22Rv1 (cell line): ENCODE data around the gene TNFAIP8L2.

Experiments
- H3K27ac ChIP-seq: fragments of 450-650 bp; 2 replicates; pipeline ENCODE4 v1.5.1; 2017
- ZFX ChIP-seq: fragments of 450-650 bp; IDR thresholded peaks from 2 replicates; pipeline ENCODE4 v1.6.1; 2017; ENCODE audit warnings: antibody characterized with exemption, borderline replicate concordance
- TF ChIP-seq, protein P1 (sequence below): fragments of 450-650 bp; IDR thresholded peaks from 2 replicates; pipeline ENCODE4 v1.5.1; 2017; ENCODE audit warnings: mild to moderate bottlenecking

TNFAIP8L2 gene

DNA sequence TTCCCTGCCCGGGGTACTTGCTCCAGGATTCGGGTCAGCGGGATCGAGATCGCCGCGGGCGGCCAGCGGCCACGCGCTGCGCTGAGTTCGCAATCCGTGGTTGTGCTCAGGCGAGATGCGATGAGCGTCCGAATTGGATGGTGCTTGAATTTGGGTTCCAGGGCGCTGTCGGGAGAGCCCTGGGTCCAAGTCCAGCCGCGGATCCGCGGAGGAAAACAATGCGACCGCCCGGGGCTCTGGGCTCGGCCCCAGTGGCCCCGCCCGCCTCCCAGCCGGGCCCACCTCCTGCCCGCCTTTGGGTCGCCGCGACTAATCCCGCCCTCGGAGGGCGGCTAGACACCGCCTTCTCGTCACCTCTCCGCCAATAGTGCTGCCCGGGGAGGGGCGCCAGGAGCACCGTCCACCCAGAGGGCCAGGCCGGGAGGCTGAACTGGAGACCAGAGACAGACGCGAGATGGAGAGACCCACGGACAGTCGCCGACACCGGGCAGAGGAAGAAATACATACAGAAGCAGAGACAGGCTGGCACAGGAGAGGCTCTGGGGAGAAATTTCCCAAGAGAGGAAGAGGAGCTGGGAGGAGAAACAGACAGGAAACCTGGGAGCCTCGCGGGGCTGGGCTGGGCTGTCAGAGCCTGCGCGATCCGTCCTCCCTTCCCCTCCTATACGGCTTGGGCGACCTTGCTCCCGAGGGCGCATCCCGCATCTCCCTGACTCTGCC lies 9.9 kb upstream of the TNFAIP8L2 start, which contains the start of gene SEMA6C:
SEMA6C (minus strand) TSS at position 220 of the 720 bp plus-strand sequence. CDS start 4,010 bp downstream, outside the sequence.
- no peak within 1 kb of the TSS for H3K27ac ChIP-seq
- no peak for TF ChIP-seq ZFX
- TF ChIP-seq, protein P1, sequence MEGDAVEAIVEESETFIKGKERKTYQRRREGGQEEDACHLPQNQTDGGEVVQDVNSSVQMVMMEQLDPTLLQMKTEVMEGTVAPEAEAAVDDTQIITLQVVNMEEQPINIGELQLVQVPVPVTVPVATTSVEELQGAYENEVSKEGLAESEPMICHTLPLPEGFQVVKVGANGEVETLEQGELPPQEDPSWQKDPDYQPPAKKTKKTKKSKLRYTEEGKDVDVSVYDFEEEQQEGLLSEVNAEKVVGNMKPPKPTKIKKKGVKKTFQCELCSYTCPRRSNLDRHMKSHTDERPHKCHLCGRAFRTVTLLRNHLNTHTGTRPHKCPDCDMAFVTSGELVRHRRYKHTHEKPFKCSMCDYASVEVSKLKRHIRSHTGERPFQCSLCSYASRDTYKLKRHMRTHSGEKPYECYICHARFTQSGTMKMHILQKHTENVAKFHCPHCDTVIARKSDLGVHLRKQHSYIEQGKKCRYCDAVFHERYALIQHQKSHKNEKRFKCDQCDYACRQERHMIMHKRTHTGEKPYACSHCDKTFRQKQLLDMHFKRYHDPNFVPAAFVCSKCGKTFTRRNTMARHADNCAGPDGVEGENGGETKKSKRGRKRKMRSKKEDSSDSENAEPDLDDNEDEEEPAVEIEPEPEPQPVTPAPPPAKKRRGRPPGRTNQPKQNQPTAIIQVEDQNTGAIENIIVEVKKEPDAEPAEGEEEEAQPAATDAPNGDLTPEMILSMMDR, result no peak

DNA sequence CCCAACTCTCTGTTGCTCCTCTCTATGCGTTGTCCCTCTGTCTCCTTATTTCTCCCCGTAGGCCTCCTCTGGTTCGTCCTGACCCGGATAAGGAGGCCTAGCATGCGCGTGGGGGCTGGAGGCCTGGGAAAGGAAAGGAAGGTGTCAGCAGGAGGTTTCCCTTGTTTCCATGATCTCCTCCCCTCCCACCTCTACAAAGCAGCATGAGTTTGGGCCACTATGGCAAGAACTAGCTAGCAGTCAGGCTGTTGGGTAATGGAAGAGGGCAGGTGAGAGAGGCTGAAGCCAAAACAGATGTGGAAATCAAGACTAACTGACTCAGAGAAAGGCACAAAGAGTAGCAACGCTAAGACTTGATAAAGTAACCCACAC lies 9.3 kb upstream of the TNFAIP8L2 start:
- no peak for TF ChIP-seq ZFX
- TF ChIP-seq, protein P1, result no peak
- H3K27ac ChIP-seq, result no peak overlapping the region

DNA sequence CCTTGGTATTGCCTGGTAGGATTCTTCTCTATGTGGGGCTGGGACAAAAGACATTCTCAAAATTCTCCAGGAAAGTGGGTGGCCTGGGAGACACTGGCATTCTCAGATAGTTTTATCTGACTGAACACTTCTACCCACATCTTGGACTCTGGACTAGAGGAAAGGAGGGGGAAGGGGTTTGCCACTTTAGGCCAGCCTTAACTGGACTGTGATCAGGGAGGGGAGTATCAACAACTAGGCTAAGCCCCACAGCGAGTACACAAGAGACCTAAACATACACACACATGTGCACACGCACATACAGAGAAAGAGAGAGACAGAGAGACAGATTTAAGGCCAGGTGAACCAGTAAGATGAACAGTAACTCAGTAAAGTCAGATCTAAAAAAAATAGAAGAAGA lies 8.8 kb upstream of the TNFAIP8L2 start:
- TF ChIP-seq, protein P1, result no peak
- TF ChIP-seq ZFX, result no peak
- H3K27ac ChIP-seq, result no peak overlapping the region

DNA sequence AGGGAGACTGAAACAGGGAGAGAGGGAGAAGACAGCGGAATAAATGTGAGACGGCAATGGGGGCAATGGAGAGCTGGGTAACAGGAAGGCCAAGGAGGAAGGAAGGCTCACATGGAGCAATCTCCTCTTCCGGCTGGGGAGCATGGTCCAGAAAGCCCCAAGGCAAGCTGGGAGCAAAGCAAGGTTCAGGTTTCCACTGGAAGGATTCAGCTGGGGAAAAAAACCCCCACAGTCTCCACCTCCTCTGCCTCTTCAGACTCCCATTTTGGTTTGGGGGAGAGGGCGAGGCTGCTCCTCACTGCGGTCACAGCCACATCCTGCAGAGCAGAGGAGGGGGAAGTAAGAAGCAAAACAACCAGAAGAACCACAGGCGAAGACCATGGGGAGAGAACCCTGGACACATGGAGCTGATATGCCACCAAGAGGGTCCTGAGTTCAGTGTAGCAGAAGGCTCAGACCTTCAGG lies 650 bp downstream of the TNFAIP8L2 start:
- TF ChIP-seq ZFX, result no peak
- TF ChIP-seq, protein P1, result no peak
- no peak overlapping the region for H3K27ac ChIP-seq

DNA sequence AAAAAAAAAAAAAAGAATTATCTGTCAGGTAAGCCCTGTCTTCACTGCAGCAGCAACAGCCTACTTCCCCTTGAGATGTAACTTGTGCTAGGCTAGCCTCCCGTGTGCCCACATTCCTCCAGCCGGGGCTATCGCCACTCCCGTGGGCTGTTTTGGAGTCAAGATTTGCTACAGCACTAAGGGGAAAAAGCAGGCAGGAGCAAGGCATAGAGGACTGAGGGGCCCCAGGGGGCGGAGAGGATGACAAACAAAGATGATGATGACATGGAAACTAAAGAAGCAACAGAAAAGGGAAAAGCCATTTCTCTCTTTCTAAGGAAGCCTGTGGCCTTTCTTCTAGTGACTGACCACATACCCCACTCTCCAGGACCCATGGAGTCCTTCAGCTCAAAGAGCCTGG lies 1.9 kb downstream of the TNFAIP8L2 start:
- H3K27ac ChIP-seq, result no peak overlapping the region
- no peak for TF ChIP-seq ZFX
- TF ChIP-seq, protein P1, result no peak

DNA sequence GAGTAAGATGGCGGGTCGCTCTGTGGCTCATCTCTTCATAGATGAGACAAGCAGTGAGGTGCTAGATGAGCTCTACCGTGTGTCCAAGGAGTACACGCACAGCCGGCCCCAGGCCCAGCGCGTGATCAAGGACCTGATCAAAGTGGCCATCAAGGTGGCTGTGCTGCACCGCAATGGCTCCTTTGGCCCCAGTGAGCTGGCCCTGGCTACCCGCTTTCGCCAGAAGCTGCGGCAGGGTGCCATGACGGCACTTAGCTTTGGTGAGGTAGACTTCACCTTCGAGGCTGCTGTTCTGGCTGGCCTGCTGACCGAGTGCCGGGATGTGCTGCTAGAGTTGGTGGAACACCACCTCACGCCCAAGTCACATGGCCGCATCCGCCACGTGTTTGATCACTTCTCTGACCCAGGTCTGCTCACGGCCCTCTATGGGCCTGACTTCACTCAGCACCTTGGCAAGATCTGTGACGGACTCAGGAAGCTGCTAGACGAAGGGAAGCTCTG lies 2.4 kb downstream of the TNFAIP8L2 start:
- no peak for TF ChIP-seq ZFX
- TF ChIP-seq, protein P1, result no peak
- H3K27ac ChIP-seq, result no peak overlapping the region

DNA sequence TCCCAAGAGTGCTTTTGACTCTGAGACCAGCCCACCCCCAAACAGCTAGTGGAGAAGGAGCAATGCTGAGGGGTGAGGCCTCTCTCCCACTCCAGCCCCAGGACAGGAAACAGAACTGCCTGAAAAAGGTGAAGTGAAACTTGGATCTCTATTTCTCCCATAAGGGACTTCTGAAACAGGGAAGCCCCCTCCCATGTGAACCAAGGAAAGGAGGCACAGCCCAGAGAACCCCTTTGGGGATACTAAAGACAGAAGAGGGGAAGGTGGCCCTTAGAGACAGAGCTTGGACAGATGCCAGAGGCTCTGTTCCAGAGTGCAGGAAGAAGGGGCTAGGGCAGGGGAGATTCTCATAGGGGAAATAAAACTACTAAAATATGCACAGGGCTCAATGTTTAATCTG lies 2.9 kb downstream of the TNFAIP8L2 start:
- TF ChIP-seq, protein P1, result no peak
- no peak for TF ChIP-seq ZFX
- H3K27ac ChIP-seq, result 0 out of 2 replicates have a peak overlapping the region, but pooled peaks have one; percentile 2
